ENCODE results near the gene CFAP74. TPM values are rescaled to one million over a fixed set of nuclear protein-coding genes. Genes with fewer than 3 reads are reported as not detected.

The CFAP74 gene
- polyA plus RNA-seq, 2 of the 4 experiments (the other 2 are of a cell fraction): 0.03 to 0.04 TPM

DNA sequence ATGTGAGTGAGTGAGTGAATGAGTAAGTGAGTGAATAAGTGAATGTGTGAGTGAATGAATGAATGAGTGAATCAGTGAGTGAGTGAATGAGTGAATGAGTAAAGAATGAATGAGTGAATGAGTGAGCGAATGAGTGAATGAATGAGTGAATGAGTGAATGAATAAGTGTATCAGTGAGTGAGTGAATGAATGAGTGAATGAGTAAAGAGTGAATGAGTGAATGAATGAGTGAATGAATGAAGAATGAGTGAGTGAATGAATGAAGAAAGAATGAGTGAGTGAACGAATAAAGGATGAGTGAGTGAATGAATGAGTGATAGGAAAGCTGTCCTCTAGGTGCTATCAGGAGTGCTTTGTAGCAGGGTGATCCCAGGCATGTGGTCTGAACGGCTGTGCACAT, 35.7 kb downstream of the CFAP74 start:
- no peak for TF ChIP-seq EP300 (IDR thresholded peaks at IDR 0.05)
- no peak for TF ChIP-seq SMC3 (IDR thresholded peaks at IDR 0.05)
- TF ChIP-seq FOSL2 (IDR thresholded peaks at IDR 0.05): no peak
- no peak for TF ChIP-seq FOSL2 (CRISPR knock-in tag; IDR thresholded peaks at IDR 0.05)
- TF ChIP-seq ZNF302 (CRISPR knock-in tag; IDR thresholded peaks at IDR 0.05): no peak
- no peak for TF ChIP-seq HEYL (CRISPR knock-in tag; IDR thresholded peaks at IDR 0.05)
- TF ChIP-seq RNF2 (IDR thresholded peaks at IDR 0.05; ENCODE audit: borderline replicate concordance, low read depth): no peak
- no peak for TF ChIP-seq EHMT2 (IDR thresholded peaks at IDR 0.05; ENCODE audit: low read depth)
- TF ChIP-seq CHD4 (IDR thresholded peaks at IDR 0.05; ENCODE audit: borderline replicate concordance): no peak
- H3K9me3 ChIP-seq: no peaks in the 10 kb centered on the region
- no peak overlapping the region for H3K27ac ChIP-seq
- no peak for ATAC-seq
- no peaks in the 10 kb centered on the region for H3K4me1 ChIP-seq
- 46% methylated on average over 3 of the region's 3 CpGs for WGBS (ENCODE audit: missing lambda C conversion rate)
- no peak for FAIRE-seq
- H3K4me2 ChIP-seq: no peak overlapping the region
- DNase-seq (ENCODE audit: low read depth in 1 of 2, low spot score in 1 of 2): no peak
- no peak overlapping the region for H3K4me3 ChIP-seq
- ChIA-PET POLR2A (no interaction called here), CTCF (interaction anchor here (1.4 kb wide), 1 partner anchor 79 kb away, joined by 5 read pairs; no protein-coding TSS in a partner anchor)

DNA sequence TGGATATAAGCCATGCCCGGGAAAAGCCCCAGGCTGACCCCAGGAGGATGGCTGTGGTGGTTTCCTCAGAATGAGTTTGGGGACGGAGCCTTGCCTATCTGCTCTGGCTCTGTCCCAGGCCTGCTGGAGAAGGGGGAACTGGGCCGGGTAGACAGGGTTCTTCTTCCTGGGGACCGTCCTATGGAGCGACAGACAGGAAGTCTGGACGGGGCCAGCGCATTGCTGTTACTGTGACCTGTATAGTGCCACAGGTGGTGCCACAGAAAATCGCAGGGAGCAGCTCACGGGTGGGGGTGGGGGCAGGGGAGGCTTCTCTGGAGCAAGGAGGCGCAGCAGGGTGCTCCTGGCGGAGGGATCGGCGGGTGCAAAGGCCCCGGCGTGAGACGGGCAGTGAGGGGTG, 36.4 kb downstream of the CFAP74 start:
- no peak overlapping the region for H3K4me3 ChIP-seq
- POLR2A ChIA-PET: no interaction called here
- CTCF ChIA-PET: interaction anchor here (0.6 to 1.4 kb wide), 2 partner anchors 80 to 376 kb away, joined by 3 to 5 read pairs; no protein-coding TSS in a partner anchor
- H3K4me1 ChIP-seq: no peaks in the 10 kb centered on the region
- TF ChIP-seq ZNF302 (CRISPR knock-in tag; IDR thresholded peaks at IDR 0.05) (no peak), BCL3 (IDR thresholded peaks at IDR 0.05) (no peak), POLR2AphosphoS2 (conservative IDR thresholded peaks at IDR 0.05; ENCODE audit: low read length) (no peak), KDM1A (IDR thresholded peaks at IDR 0.05; ENCODE audit: low read depth) (no peak), CTCF (IDR thresholded peaks at IDR 0.05) (no peak), NFE2L2 (conservative IDR thresholded peaks at IDR 0.05; ENCODE audit: low read length) (no peak), HEYL (CRISPR knock-in tag; IDR thresholded peaks at IDR 0.05) (no peak), JUN (IDR thresholded peaks at IDR 0.05) (no peak), KDM5A (IDR thresholded peaks at IDR 0.05) (no peak), ESRRA (IDR thresholded peaks at IDR 0.05; ENCODE audit: borderline replicate concordance, low read length) (no peak), HOXB13 (CRISPR knock-in tag; IDR thresholded peaks at IDR 0.05; ENCODE audit: low read depth) (no peak), TP53 (CRISPR knock-in tag; IDR thresholded peaks at IDR 0.05) (no peak), EP300 (IDR thresholded peaks at IDR 0.05) (no peak)
- TF ChIP-seq, protein P1, sequence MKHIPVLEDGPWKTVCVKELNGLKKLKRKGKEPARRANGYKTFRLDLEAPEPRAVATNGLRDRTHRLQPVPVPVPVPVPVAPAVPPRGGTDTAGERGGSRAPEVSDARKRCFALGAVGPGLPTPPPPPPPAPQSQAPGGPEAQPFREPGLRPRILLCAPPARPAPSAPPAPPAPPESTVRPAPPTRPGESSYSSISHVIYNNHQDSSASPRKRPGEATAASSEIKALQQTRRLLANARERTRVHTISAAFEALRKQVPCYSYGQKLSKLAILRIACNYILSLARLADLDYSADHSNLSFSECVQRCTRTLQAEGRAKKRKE (CRISPR knock-in tag; IDR thresholded peaks at IDR 0.05; ENCODE audit: low read depth): no peak
- TF ChIP-seq, protein P2, sequence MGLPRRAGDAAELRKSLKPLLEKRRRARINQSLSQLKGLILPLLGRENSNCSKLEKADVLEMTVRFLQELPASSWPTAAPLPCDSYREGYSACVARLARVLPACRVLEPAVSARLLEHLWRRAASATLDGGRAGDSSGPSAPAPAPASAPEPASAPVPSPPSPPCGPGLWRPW (IDR thresholded peaks at IDR 0.05): no peak
- DNase-seq (ENCODE audit: low read depth in 1 of 2, low spot score in 1 of 2) (no peak), FAIRE-seq (no peak), ATAC-seq (no peak)
- H3K27ac ChIP-seq: no peak overlapping the region
- WGBS (ENCODE audit: missing lambda C conversion rate): 64% methylated on average over 11 of the region's 16 CpGs
- no peak overlapping the region for H3K4me2 ChIP-seq
- H3K9me3 ChIP-seq: no peaks in the 10 kb centered on the region
